Keratinocyte (primary cell): ENCODE results near the gene TLL2. TPM values are rescaled to one million over a fixed set of nuclear protein-coding genes. Genes with fewer than 3 reads are reported as not detected.
A peak's percentile ranks its signal among the peaks of the same experiment; 100 is the strongest.

ENCODE experiments used
- DNase-seq: peaks from one replicate; pipeline ENCODE4 v3.0.0-alpha.2; 2011; ENCODE audit warnings: low read depth, missing footprints, low spot score
- FAIRE-seq: peaks from 2 replicates; lab custom pipeline; 2011; peaks lifted over from hg19 to GRCh38; lab: Jason Lieb, UNC
- H2AFZ ChIP-seq: 2 replicates; pipeline ENCODE4 v1.6.0; 2012; ENCODE audit warnings: low read length, control low read depth, inconsistent platforms; ENCODE audit not compliant: control insufficient read depth
- H3K27ac ChIP-seq: 2 replicates; pipeline ENCODE4 v1.5.1; 2011; ENCODE audit warnings: low read length; ENCODE audit not compliant: control insufficient read depth, insufficient read depth
- H3K27me3 ChIP-seq: 3 replicates; pipeline ENCODE4 v1.6.0; 2011; ENCODE audit warnings: low read length; ENCODE audit not compliant: control insufficient read depth, insufficient read depth; ENCODE audit errors: extremely low read depth
- H3K36me3 ChIP-seq, 2 experiments: 2 replicates in 1 of 2; 3 replicates in 1 of 2; pipeline ENCODE4 v1.5.1; 2011; ENCODE audit warnings: low read length in 2 of 2, mild to moderate bottlenecking in 1 of 2; ENCODE audit not compliant: control insufficient read depth in 2 of 2, insufficient read depth in 2 of 2; ENCODE audit errors: extremely low read depth in 1 of 2
- H3K4me1 ChIP-seq: 3 replicates; pipeline ENCODE4 v1.5.1; 2011; ENCODE audit warnings: low read length; ENCODE audit not compliant: control insufficient read depth, insufficient read depth; ENCODE audit errors: extremely low read depth
- H3K4me2 ChIP-seq: 3 replicates; pipeline ENCODE4 v1.6.0; 2011; ENCODE audit warnings: low read depth, low read length; ENCODE audit not compliant: control insufficient read depth, insufficient read depth; ENCODE audit errors: extremely low read depth
- H3K4me3 ChIP-seq, 3 experiments: fragments of 200-600 bp in 1 of 3; sonication (generic) in 1 of 3; 2 replicates in 2 of 3; 3 replicates in 1 of 3; pipeline ENCODE4 v1.5.1; 2011 to 2016; ENCODE audit warnings: low read length in 3 of 3, mild to moderate bottlenecking in 3 of 3, control low read depth in 2 of 3, inconsistent platforms in 1 of 3, low read depth in 1 of 3, mixed read lengths in 1 of 3, mixed run types in 1 of 3, moderate library complexity in 1 of 3; ENCODE audit not compliant: control insufficient read depth in 2 of 3, insufficient read depth in 2 of 3; ENCODE audit errors: extremely low read depth in 1 of 3
- H3K79me2 ChIP-seq: 2 replicates; pipeline ENCODE4 v1.6.0; 2012; ENCODE audit warnings: low read length; ENCODE audit not compliant: control insufficient read depth, insufficient read depth
- H3K9ac ChIP-seq: 3 replicates; pipeline ENCODE4 v1.6.0; 2011; ENCODE audit warnings: low read length; ENCODE audit not compliant: control insufficient read depth, insufficient read depth; ENCODE audit errors: extremely low read depth
- H3K9me1 ChIP-seq: 3 replicates; pipeline ENCODE4 v1.6.0; 2011; ENCODE audit warnings: low read length; ENCODE audit not compliant: control insufficient read depth, insufficient read depth; ENCODE audit errors: extremely low read depth
- H3K9me3 ChIP-seq: 2 replicates; pipeline ENCODE4 v1.5.1; 2012; ENCODE audit warnings: low read depth, low read length; ENCODE audit not compliant: control insufficient read depth
- H4K20me1 ChIP-seq: 3 replicates; pipeline ENCODE4 v1.6.0; 2011; ENCODE audit warnings: low read length; ENCODE audit not compliant: control insufficient read depth, insufficient read depth; ENCODE audit errors: extremely low read depth
- EZH2 ChIP-seq: IDR thresholded peaks from one replicate; pipeline ENCODE4 v1.6.1; 2012; ENCODE audit warnings: inconsistent platforms, mild to moderate bottlenecking, low read length, moderate library complexity
- dilution Hi-C: fragments of 300-500 bp; cut with MboI; formaldehyde crosslinking; loops from one replicate; pipeline ENCODE4 v1.7.0; 2020; ENCODE audit warnings: low sequenced_read_pairs; ENCODE audit not compliant: extremely low pct_ligation_motif_present
- polyA plus RNA-seq, 5 experiments: library from polyadenylated mRNA; depleted of rRNA in 3 of 5; stranded (reverse) in 3 of 5; stranded (forward) in 1 of 5; unstranded in 1 of 5; fragments of >200 nt; gene quantifications; 1 replicate in 1 of 5; 2 replicates in 3 of 5; 3 replicates in 1 of 5; pipeline versions ENCODE4 v1.2.1 to v1.2.3, GENCODE V29; 2011 to 2012; ENCODE audit warnings: missing spikeins in 2 of 5, low read depth in 1 of 5, low replicate concordance in 1 of 5
- TF ChIP-seq, protein P1 (sequence below), 3 experiments: IDR thresholded peaks in 1 of 3; conservative IDR thresholded peaks in 1 of 3; optimal IDR thresholded peaks in 1 of 3; 2 replicates in 2 of 3; 3 replicates in 1 of 3; pipeline versions ENCODE3 to v1.5.1; 2011; ENCODE audit warnings: low read length in 3 of 3, mild to moderate bottlenecking in 3 of 3, moderate library complexity in 2 of 3, control low read depth in 1 of 3, inconsistent platforms in 1 of 3; ENCODE audit not compliant: insufficient read depth in 2 of 3; ENCODE audit errors: extremely low read depth in 1 of 3

TLL2 gene
- polyA plus RNA-seq, 1 donor (not counting 4 experiments of a cell fraction or from before 2014, with no cell fraction given) = 0.83 TPM

DNA sequence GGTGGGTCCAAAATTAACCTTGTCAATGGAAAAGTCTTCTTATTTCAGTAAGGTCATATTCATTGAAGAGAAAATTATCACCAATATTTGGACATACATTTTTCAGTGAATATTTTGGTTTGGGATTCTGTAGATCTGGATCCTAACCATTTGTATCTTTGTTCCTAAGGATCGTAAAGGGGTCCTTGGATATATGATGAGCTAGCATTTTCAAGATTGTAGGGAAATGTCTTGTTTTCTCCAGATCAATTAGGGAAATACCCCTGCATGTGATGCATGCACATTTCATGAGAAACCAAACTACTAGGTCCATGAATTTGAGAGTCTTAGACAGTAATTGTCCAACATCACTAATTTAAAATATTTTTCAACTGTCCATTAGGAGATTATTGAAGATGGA lies 191.5 kb downstream of the TLL2 start:
- TF ChIP-seq EZH2 = no peak
- TF ChIP-seq, protein P1, sequence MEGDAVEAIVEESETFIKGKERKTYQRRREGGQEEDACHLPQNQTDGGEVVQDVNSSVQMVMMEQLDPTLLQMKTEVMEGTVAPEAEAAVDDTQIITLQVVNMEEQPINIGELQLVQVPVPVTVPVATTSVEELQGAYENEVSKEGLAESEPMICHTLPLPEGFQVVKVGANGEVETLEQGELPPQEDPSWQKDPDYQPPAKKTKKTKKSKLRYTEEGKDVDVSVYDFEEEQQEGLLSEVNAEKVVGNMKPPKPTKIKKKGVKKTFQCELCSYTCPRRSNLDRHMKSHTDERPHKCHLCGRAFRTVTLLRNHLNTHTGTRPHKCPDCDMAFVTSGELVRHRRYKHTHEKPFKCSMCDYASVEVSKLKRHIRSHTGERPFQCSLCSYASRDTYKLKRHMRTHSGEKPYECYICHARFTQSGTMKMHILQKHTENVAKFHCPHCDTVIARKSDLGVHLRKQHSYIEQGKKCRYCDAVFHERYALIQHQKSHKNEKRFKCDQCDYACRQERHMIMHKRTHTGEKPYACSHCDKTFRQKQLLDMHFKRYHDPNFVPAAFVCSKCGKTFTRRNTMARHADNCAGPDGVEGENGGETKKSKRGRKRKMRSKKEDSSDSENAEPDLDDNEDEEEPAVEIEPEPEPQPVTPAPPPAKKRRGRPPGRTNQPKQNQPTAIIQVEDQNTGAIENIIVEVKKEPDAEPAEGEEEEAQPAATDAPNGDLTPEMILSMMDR (optimal IDR thresholded peaks at IDR 0.05 in 1 of 3, IDR thresholded peaks at IDR 0.05 in 1 of 3, conservative IDR thresholded peaks at IDR 0.05 in 1 of 3; ENCODE audit: extremely low read depth in 1 of 3, insufficient read depth in 2 of 3, low read length in 3 of 3) = no peak
- Histone ChIP-seq H3K27me3 (peaks cover 3% of the 10 kb centered on the region), H3K36me3 (no peaks in the 10 kb centered on the region), H3K9me1 (no peaks in the 10 kb centered on the region), H3K79me2 (no peaks in the 10 kb centered on the region), H3K9ac (no peak overlapping the region), H3K4me1 (no peaks in the 10 kb centered on the region), H4K20me1 (no peaks in the 10 kb centered on the region), H3K4me2 (no peak overlapping the region), H2AFZ (no peak overlapping the region), H3K27ac (no peak overlapping the region), H3K4me3 (no peak overlapping the region), H3K9me3 (no peaks in the 10 kb centered on the region)
- dilution Hi-C loops = no loop called here
- DNase-seq = no peak
- FAIRE-seq = no peak

DNA sequence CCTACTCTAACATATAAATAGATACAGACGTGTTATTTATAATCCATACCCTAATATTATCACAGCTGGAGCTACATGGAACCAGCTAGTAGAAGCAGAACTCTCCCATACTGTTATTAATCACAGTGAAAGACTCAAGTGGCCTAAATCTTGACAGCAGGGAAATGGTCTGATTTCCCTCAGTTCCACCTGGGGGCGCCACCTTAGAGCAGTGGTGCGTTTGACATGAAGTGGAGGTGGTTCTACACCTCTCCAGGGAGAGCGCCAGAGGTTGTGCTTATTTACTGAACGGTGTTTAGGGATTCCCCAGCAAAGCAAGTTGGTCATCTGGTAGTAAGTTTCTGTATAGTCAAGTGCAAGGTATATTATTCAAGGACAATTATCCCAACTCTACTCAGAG lies 191.9 kb downstream of the TLL2 start:
- no peak overlapping the region for H3K9ac ChIP-seq
- no peaks in the 10 kb centered on the region for H3K79me2 ChIP-seq
- no peak overlapping the region for H2AFZ ChIP-seq
- dilution Hi-C loops = no loop called here
- no peak overlapping the region for H3K27ac ChIP-seq
- no peaks in the 10 kb centered on the region for H4K20me1 ChIP-seq
- no peak overlapping the region for H3K4me2 ChIP-seq
- H3K4me3 ChIP-seq = no peak overlapping the region
- H3K36me3 ChIP-seq = no peaks in the 10 kb centered on the region
- H3K9me3 ChIP-seq = no peaks in the 10 kb centered on the region
- no peak for FAIRE-seq
- peaks cover 2% of the 10 kb centered on the region for H3K27me3 ChIP-seq
- no peaks in the 10 kb centered on the region for H3K9me1 ChIP-seq
- DNase-seq = no peak
- TF ChIP-seq, protein P1 (optimal IDR thresholded peaks at IDR 0.05 in 1 of 3, IDR thresholded peaks at IDR 0.05 in 1 of 3, conservative IDR thresholded peaks at IDR 0.05 in 1 of 3; ENCODE audit: extremely low read depth in 1 of 3, insufficient read depth in 2 of 3, low read length in 3 of 3) = peak in 1 of 3 experiments; percentile 13
- no peak for TF ChIP-seq EZH2
- no peaks in the 10 kb centered on the region for H3K4me1 ChIP-seq
